HG03521 (cell line): Measurements from ENCODE around the gene MYO1D.
"Not testable (repeated sequence)": the region's sequence is repeated elsewhere in the genome, so short reads cannot be mapped to it uniquely, and the experiment has no call there.

Experiments
- ATAC-seq: cut with Tn5 transposase; IDR thresholded peaks from one replicate; pipeline ENCODE4 v1.9.1; 2021; ENCODE audit warnings: mild to moderate bottlenecking, moderate library complexity; ENCODE audit not compliant: unreplicated experiment

The MYO1D gene

GRCh38 chr17:32552280-32552679 lies 324.6 kb downstream of the MYO1D start:
- ATAC-seq: no peak

- ATAC-seq: no peak
Measured at GRCh38 chr17:32551186-32551955, 325.6 kb downstream of the MYO1D start.

GRCh38 chr17:32549559-32549958 lies 327.4 kb downstream of the MYO1D start:
- no peak for ATAC-seq

- ATAC-seq: no peak
Measured at GRCh38 chr17:32546031-32546444, 330.9 kb downstream of the MYO1D start.

- ATAC-seq: no peak
Measured at GRCh38 chr17:32542186-32542585, 334.7 kb downstream of the MYO1D start.

- ATAC-seq: no peak
Measured at GRCh38 chr17:32541640-32542039, 335.3 kb downstream of the MYO1D start.

- no peak for ATAC-seq
Measured at GRCh38 chr17:32536736-32537643, 339.9 kb downstream of the MYO1D start.

GRCh38 chr17:32533296-32533695 lies 343.6 kb downstream of the MYO1D start:
- ATAC-seq: no peak

- no peak for ATAC-seq
Measured at GRCh38 chr17:32529604-32530003, 347.3 kb downstream of the MYO1D start.

- no peak for ATAC-seq
Measured at GRCh38 chr17:32528825-32529224, 348.1 kb downstream of the MYO1D start.

GRCh38 chr17:32527146-32527545 lies 349.8 kb downstream of the MYO1D start:
- no peak for ATAC-seq

- no peak for ATAC-seq
Measured at GRCh38 chr17:32525122-32525521, 351.8 kb downstream of the MYO1D start.

- ATAC-seq: not testable (repeated sequence)
Measured at GRCh38 chr17:32524553-32524880, 352.4 kb downstream of the MYO1D start.

- ATAC-seq: no peak
Measured at GRCh38 chr17:32523827-32524552, 352.9 kb downstream of the MYO1D start.

- peak; percentile 50 for ATAC-seq
Measured at GRCh38 chr17:32523017-32523680, 353.8 kb downstream of the MYO1D start.

- ATAC-seq: no peak
Measured at GRCh38 chr17:32520737-32521404, 356.1 kb downstream of the MYO1D start.

GRCh38 chr17:32520104-32520701 lies 356.7 kb downstream of the MYO1D start:
- ATAC-seq: no peak

GRCh38 chr17:32519228-32520103 lies 357.5 kb downstream of the MYO1D start:
- ATAC-seq: no peak

GRCh38 chr17:32518646-32519227 lies 358.2 kb downstream of the MYO1D start:
- no peak for ATAC-seq
